HG03175 (cell line): Measurements from ENCODE around the gene TCTA.
"Not testable (repeated sequence)": the region's sequence is repeated elsewhere in the genome, so short reads cannot be mapped to it uniquely, and the experiment has no call there.

Experiments
- ATAC-seq: cut with Tn5 transposase; IDR thresholded peaks from one replicate; pipeline ENCODE4 v1.9.1; 2021; ENCODE audit warnings: mild to moderate bottlenecking, moderate library complexity; ENCODE audit not compliant: unreplicated experiment

TCTA gene

GRCh38 chr3:49411968-49412631 is at the start of gene TCTA, which contains the start of gene RHOA:
TSS of gene TCTA (plus strand) at chr3:49412423. CDS start at chr3:49412427, 4 bp downstream.
TSS of gene RHOA (minus strand) at chr3:49411976. CDS start at chr3:49375589, 36,387 bp downstream.
- peak; percentile 78 for ATAC-seq

- no peak for ATAC-seq
Measured at GRCh38 chr3:49362561-49362960, 49.7 kb upstream of the TCTA start.

GRCh38 chr3:49370585-49371290 is 41.5 kb upstream of the TCTA start:
- no peak for ATAC-seq

- no peak for ATAC-seq
Measured at GRCh38 chr3:49371946-49372345, 40.3 kb upstream of the TCTA start.

- no peak for ATAC-seq
Measured at GRCh38 chr3:49377483-49377882, 34.7 kb upstream of the TCTA start.

GRCh38 chr3:49378249-49378895 is 33.9 kb upstream of the TCTA start:
- ATAC-seq: no peak

- no peak for ATAC-seq
Measured at GRCh38 chr3:49383387-49383786, 28.8 kb upstream of the TCTA start.

GRCh38 chr3:49385617-49386016 is 26.6 kb upstream of the TCTA start:
- no peak for ATAC-seq

GRCh38 chr3:49386056-49386756 is 26.0 kb upstream of the TCTA start:
- ATAC-seq: no peak

- no peak for ATAC-seq
Measured at GRCh38 chr3:49387721-49388120, 24.5 kb upstream of the TCTA start.

GRCh38 chr3:49388289-49388820 is 23.9 kb upstream of the TCTA start:
- no peak for ATAC-seq

GRCh38 chr3:49389297-49389696 is 22.9 kb upstream of the TCTA start:
- no peak for ATAC-seq

GRCh38 chr3:49391310-49391709 is 20.9 kb upstream of the TCTA start:
- ATAC-seq: not testable (repeated sequence)

- no peak for ATAC-seq
Measured at GRCh38 chr3:49397470-49397869, 14.8 kb upstream of the TCTA start.

GRCh38 chr3:49399461-49399860 is 12.8 kb upstream of the TCTA start:
- ATAC-seq: no peak

- no peak for ATAC-seq
Measured at GRCh38 chr3:49401766-49402165, 10.5 kb upstream of the TCTA start.

- ATAC-seq: no peak
Measured at GRCh38 chr3:49403891-49404290, 8.3 kb upstream of the TCTA start.

- ATAC-seq: not testable (repeated sequence)
Measured at GRCh38 chr3:49405570-49405969, 6.7 kb upstream of the TCTA start.

- ATAC-seq: no peak
Measured at GRCh38 chr3:49406571-49407565, 5.4 kb upstream of the TCTA start.
